HepG2 (cell line): ENCODE results near the gene HACD2. TPM values are rescaled to one million over a fixed set of nuclear protein-coding genes. Genes with fewer than 3 reads are reported as not detected.

Experiments
- ATAC-seq: fragments of 200-7000 bp; cut with Tn5 transposase; 3 replicates; pipeline ENCODE4 v1.9.1; 2020; ENCODE audit warnings: mild to moderate bottlenecking, moderate library complexity
- BruUV-seq: library from RNA; stranded (reverse); fragments of 400-500 nt; replicated peaks from 2 replicates; lab custom pipeline; 2021; lab: Mats Ljungman, UMichigan
- CTCF ChIA-PET: fragments of 300-600 bp; formaldehyde crosslinking; extraction: SDS; loops from one replicate; lab custom pipeline; 2021; ENCODE audit warnings: low total read pairs, inconsistent platforms, low intra/inter-chr PET ratio; lab: Yijun Ruan, JAX
- POLR2A ChIA-PET: fragments of 350-600 bp; sonication (Branson Sonifier 250); formaldehyde crosslinking; loops from one replicate; lab custom pipeline; 2020; ENCODE audit warnings: antibody characterized with exemption, inconsistent platforms; lab: Yijun Ruan, JAX
- DNase-seq: peaks from one replicate; pipeline ENCODE4 v3.0.0-alpha.2; 2015; ENCODE audit warnings: low spot score
- FAIRE-seq: peaks from 3 replicates; lab custom pipeline; 2011; peaks lifted over from hg19 to GRCh38; lab: Jason Lieb, UNC
- H2AFZ ChIP-seq: one replicate; pipeline ENCODE4 v1.6.1; 2011; ENCODE audit warnings: low read length, inconsistent platforms
- H3K27ac ChIP-seq: fragments of 300-600 bp; 3 replicates; pipeline ENCODE4 v1.8.0; 2011; ENCODE audit warnings: mixed run types, mild to moderate bottlenecking, mixed read lengths, low read length, inconsistent platforms; ENCODE audit not compliant: insufficient read depth; ENCODE audit errors: extremely low read length
- H3K27me3 ChIP-seq, 2 experiments: fragments of 200-600 bp in 1 of 2; 2 replicates in 1 of 2; 3 replicates in 1 of 2; pipeline versions ENCODE4 v1.6.0 to v1.8.0; 2011; ENCODE audit warnings: low read length in 2 of 2, mild to moderate bottlenecking in 2 of 2, moderate library complexity in 2 of 2, inconsistent platforms in 1 of 2; ENCODE audit not compliant: insufficient read depth in 2 of 2, control insufficient read depth in 1 of 2
- H3K36me3 ChIP-seq, 2 experiments: fragments of 200-600 bp in 1 of 2; replicated peaks in 1 of 2; 2 replicates in 1 of 2; 3 replicates in 1 of 2; pipeline versions ENCODE4 v1.5.1 to v1.8.0; 2011; ENCODE audit warnings: low read length in 2 of 2, inconsistent platforms in 1 of 2; ENCODE audit not compliant: insufficient read depth in 2 of 2, control insufficient read depth in 1 of 2
- H3K4me1 ChIP-seq: 2 replicates; pipeline ENCODE4 v1.5.1; 2012; ENCODE audit warnings: low read length, inconsistent platforms; ENCODE audit not compliant: insufficient read depth
- H3K4me2 ChIP-seq: 2 replicates; pipeline ENCODE4 v1.6.0; 2011; ENCODE audit warnings: low read depth, low read length, inconsistent platforms
- H3K4me3 ChIP-seq, 3 experiments: fragments of 200-600 bp in 1 of 3; sonication (generic), shearing (Covaris generic) in 1 of 3; replicated peaks in 1 of 3; 2 replicates each; pipeline ENCODE4 v1.5.1; 2011 to 2016; ENCODE audit warnings: low read length in 3 of 3, inconsistent platforms in 2 of 3, low read depth in 2 of 3, mild to moderate bottlenecking in 2 of 3, control low read depth in 1 of 3, mixed read lengths in 1 of 3; ENCODE audit not compliant: insufficient read depth in 1 of 3
- H3K79me2 ChIP-seq: one replicate; pipeline ENCODE4 v1.6.1; 2011; ENCODE audit warnings: low read length, inconsistent platforms; ENCODE audit not compliant: insufficient read depth
- H3K9ac ChIP-seq: 2 replicates; pipeline ENCODE4 v1.6.0; 2011; ENCODE audit warnings: mild to moderate bottlenecking, low read depth, low read length, inconsistent platforms; ENCODE audit not compliant: insufficient read depth
- H3K9me3 ChIP-seq: 2 replicates; pipeline ENCODE4 v1.5.1; 2012; ENCODE audit warnings: mild to moderate bottlenecking, low read length
- H4K20me1 ChIP-seq: 2 replicates; pipeline ENCODE4 v1.6.0; 2011; ENCODE audit warnings: inconsistent platforms, mild to moderate bottlenecking, low read length, moderate library complexity; ENCODE audit not compliant: insufficient read depth
- ATM ChIP-seq: fragments of 450-650 bp; IDR thresholded peaks from 2 replicates; pipeline ENCODE4 v1.7.1; 2017; ENCODE audit warnings: mild to moderate bottlenecking, borderline replicate concordance
- BHLHE40 ChIP-seq: IDR thresholded peaks from 2 replicates; pipeline ENCODE4 v1.6.1; 2011; ENCODE audit warnings: low read length, improper control_type of control experiment
- ELF4 ChIP-seq: sonication (generic); formaldehyde crosslinking; IDR thresholded peaks from 2 replicates; pipeline ENCODE4 v1.5.0; 2020; ENCODE audit warnings: missing genetic modification reagents, mild to moderate bottlenecking, moderate library complexity, borderline replicate concordance
- ELK4 ChIP-seq: sonication (generic); formaldehyde crosslinking; IDR thresholded peaks from 2 replicates; pipeline ENCODE4 v1.9.0; 2021; ENCODE audit warnings: missing genetic modification reagents, borderline replicate concordance
- JDP2 ChIP-seq: sonication (generic); formaldehyde crosslinking; IDR thresholded peaks from 2 replicates; pipeline ENCODE4 v1.8.1; 2022; ENCODE audit warnings: missing genetic modification reagents, borderline replicate concordance
- MIXL1 ChIP-seq: IDR thresholded peaks from 2 replicates; pipeline ENCODE4 v1.6.1; 2016
- NAIF1 ChIP-seq: sonication (generic); formaldehyde crosslinking; IDR thresholded peaks from 2 replicates; pipeline ENCODE4 v1.5.0; 2020; ENCODE audit warnings: mild to moderate bottlenecking, missing genetic modification reagents, borderline replicate concordance
- NFKB2 ChIP-seq: sonication (generic); formaldehyde crosslinking; IDR thresholded peaks from 2 replicates; pipeline ENCODE4 v1.4.0; 2020; ENCODE audit warnings: missing genetic modification reagents, borderline replicate concordance
- RFXAP ChIP-seq: sonication (generic); formaldehyde crosslinking; IDR thresholded peaks from 2 replicates; pipeline ENCODE4 v1.4.0; 2020; ENCODE audit warnings: missing genetic modification reagents, borderline replicate concordance
- STAG1 ChIP-seq: sonication (generic); formaldehyde crosslinking; IDR thresholded peaks from 2 replicates; pipeline ENCODE4 v1.4.0; 2020; ENCODE audit warnings: missing genetic modification reagents
- SUZ12 ChIP-seq: fragments of 150-350 bp; IDR thresholded peaks from 2 replicates; pipeline ENCODE4 v1.6.1; 2014; ENCODE audit warnings: low read depth, low read length
- TFDP1 ChIP-seq: IDR thresholded peaks from 2 replicates; pipeline ENCODE4 v1.6.1; 2016; ENCODE audit warnings: missing compliant biosample characterization, missing genetic modification reagents, borderline replicate concordance
- ZNF24 ChIP-seq: fragments of 450-650 bp; IDR thresholded peaks from 2 replicates; pipeline ENCODE4 v1.6.1; 2017; ENCODE audit warnings: antibody characterized with exemption, mild to moderate bottlenecking
- ZNF343 ChIP-seq: sonication (generic); formaldehyde crosslinking; IDR thresholded peaks from 2 replicates; pipeline ENCODE4 v1.4.0; 2020; ENCODE audit warnings: mild to moderate bottlenecking, missing genetic modification reagents
- ZNF451 ChIP-seq: sonication (generic); formaldehyde crosslinking; IDR thresholded peaks from 2 replicates; pipeline ENCODE4 v1.5.0; 2020; ENCODE audit warnings: mild to moderate bottlenecking, missing genetic modification reagents
- ZNF512B ChIP-seq: sonication (generic); formaldehyde crosslinking; IDR thresholded peaks from 2 replicates; pipeline ENCODE4 v1.5.1; 2020; ENCODE audit warnings: missing genetic modification reagents, mild to moderate bottlenecking, borderline replicate concordance
- ZNF605 ChIP-seq: sonication (generic); formaldehyde crosslinking; IDR thresholded peaks from 2 replicates; pipeline ENCODE4 v1.8.0; 2022; ENCODE audit warnings: mild to moderate bottlenecking, missing genetic modification reagents
- WGBS: methylation state at CpG from one replicate; pipeline ENCODE4 v1.1.6; 2017; ENCODE audit warnings: low lambda C conversion rate; 5-methylcytosine and 5-hydroxymethylcytosine counted together
- in situ Hi-C: cut with HindIII; loops from 2 replicates; pipeline ENCODE4 v1.10.0; 2017; ENCODE audit warnings: low pct_unique_long_range_greater_than_20kb; ENCODE audit not compliant: extremely low pct_ligation_motif_present
- intact Hi-C: fragments of 100-400 bp; cut with micrococcal nuclease; formaldehyde crosslinking; loops from one replicate; pipeline ENCODE4 v1.10.0; 2022; ENCODE audit not compliant: unreplicated experiment
- polyA plus RNA-seq, 8 experiments: library from polyadenylated mRNA; depleted of rRNA in 3 of 8; stranded (reverse) in 7 of 8; unstranded in 1 of 8; fragments of >200 nt; fragmentation: Illumina TruSeq in 4 of 8; extraction: Trizol in 4 of 8; gene quantifications; 2 replicates each; pipeline versions ENCODE4 v1.2.1 to v1.2.3, GENCODE V29; 2011 to 2016; ENCODE audit warnings: low read depth in 4 of 8, missing spikeins in 1 of 8, mixed read lengths in 1 of 8; ENCODE audit not compliant: insufficient read depth in 1 of 8
- total RNA-seq, 5 experiments: library from RNA; depleted of rRNA; stranded (reverse); fragments of >200 nt; fragmentation: Illumina TruSeq; extraction: Trizol; gene quantifications; 2 replicates each; pipeline ENCODE4 v1.2.3, GENCODE V29; 2016; ENCODE audit warnings: low read depth in 1 of 5

HACD2 gene
- total and polyA plus RNA-seq, 2 of the 13 experiments (the other 11 are each of a cell fraction or from before 2014, with no cell fraction given), result 47.0 to 50.4 TPM

GRCh38 chr3:123546133-123546755 is 38.6 kb downstream of the HACD2 start (continued):
- no peak for TF ChIP-seq ATM
- no peak for TF ChIP-seq ZNF451 (CRISPR knock-in tag)
- TF ChIP-seq RFXAP (CRISPR knock-in tag), result no peak
- no peak for TF ChIP-seq ELF4 (CRISPR knock-in tag)
- no peak for TF ChIP-seq ZNF343 (CRISPR knock-in tag)

GRCh38 chr3:123543950-123544349 is 40.9 kb downstream of the HACD2 start:
- CTCF ChIA-PET, result no interaction called here
- Histone ChIP-seq H3K27ac (no peak overlapping the region), H3K9ac (no peak overlapping the region), H3K36me3 (peaks cover 2 to 6% of the 10 kb centered on the region in 2 experiments; a peak in 3 of 5 replicates), H3K4me2 (no peak overlapping the region), H3K27me3 (no peaks in the 10 kb centered on the region), H3K4me1 (no peaks in the 10 kb centered on the region), H2AFZ (no peak overlapping the region), H3K9me3 (no peaks in the 10 kb centered on the region), H3K4me3 (no peak overlapping the region), H4K20me1 (no peaks in the 10 kb centered on the region), H3K79me2 (peaks cover 7% of the 10 kb centered on the region)
- BruUV-seq, result no TSS peak
- intact Hi-C loops, result no loop called here
- TF ChIP-seq NAIF1 (CRISPR knock-in tag), result no peak
- no peak for TF ChIP-seq SUZ12
- no peak for TF ChIP-seq STAG1
- TF ChIP-seq ZNF24, result no peak
- no peak for TF ChIP-seq ZNF605 (CRISPR knock-in tag)
- TF ChIP-seq TFDP1, result no peak
- TF ChIP-seq NFKB2 (CRISPR knock-in tag), result no peak
- TF ChIP-seq BHLHE40, result no peak
- TF ChIP-seq MIXL1 (CRISPR knock-in tag), result no peak
- TF ChIP-seq ELK4 (CRISPR knock-in tag), result no peak
- no peak for TF ChIP-seq ZNF512B (CRISPR knock-in tag)
- TF ChIP-seq JDP2 (CRISPR knock-in tag), result no peak
- no peak for ATAC-seq
- POLR2A ChIA-PET, result no interaction called here
- no peak for DNase-seq
- FAIRE-seq, result no peak
- 98% methylated on average over 6 of the region's 6 CpGs for WGBS
- in situ Hi-C loops, result no loop called here
